HEK293 (cell line): ENCODE results near the gene SLC6A3.

Source experiments
- CTCF ChIA-PET: fragments of 350-600 bp; formaldehyde crosslinking; extraction: SDS; loops from one replicate; lab custom pipeline; 2021; ENCODE audit warnings: antibody characterized with exemption; lab: Yijun Ruan, JAX
- POLR2A ChIA-PET: fragments of 300-600 bp; formaldehyde crosslinking; extraction: SDS; loops from one replicate; lab custom pipeline; 2020; ENCODE audit warnings: antibody characterized with exemption, inconsistent platforms; lab: Yijun Ruan, JAX
- H3K27ac ChIP-seq: fragments of 200-500 bp; sonication (Bioruptor generic); 2 replicates; pipeline ENCODE4 v1.5.1; 2014; ENCODE audit warnings: low read depth, low read length, control low read depth, inconsistent platforms; ENCODE audit errors: extremely low read depth
- H3K36me3 ChIP-seq, 2 experiments: fragments of 200-500 bp in 1 of 2; sonication (Bioruptor generic) in 1 of 2; 1 replicate in 1 of 2; 2 replicates in 1 of 2; pipeline ENCODE4 v1.5.1; 2014 to 2017; ENCODE audit warnings: inconsistent platforms in 2 of 2, low read length in 2 of 2; ENCODE audit not compliant: control insufficient read depth in 2 of 2, insufficient read depth in 1 of 2
- H3K4me1 ChIP-seq: fragments of 200-500 bp; sonication (Bioruptor generic); 2 replicates; pipeline ENCODE4 v1.5.1; 2014; ENCODE audit warnings: mild to moderate bottlenecking, low read length, inconsistent platforms; ENCODE audit not compliant: control insufficient read depth, insufficient read depth
- H3K4me3 ChIP-seq: 2 replicates; pipeline ENCODE4 v1.5.1; 2011; ENCODE audit warnings: low read depth, mild to moderate bottlenecking, control low read depth, low read length, moderate library complexity
- H3K9me3 ChIP-seq: fragments of 200-500 bp; sonication (Bioruptor generic); 2 replicates; pipeline ENCODE4 v1.5.1; 2014; ENCODE audit warnings: low read depth, low read length, inconsistent platforms; ENCODE audit not compliant: control insufficient read depth, insufficient read depth
- CTCF ChIP-seq: fragments of 450-650 bp; formaldehyde crosslinking; IDR thresholded peaks from 2 replicates; pipeline ENCODE4 v1.5.1; 2016; ENCODE audit warnings: missing biosample characterization, missing genetic modification characterization
- ELK4 ChIP-seq: IDR thresholded peaks from 2 replicates; pipeline ENCODE4 v1.6.1; 2011; ENCODE audit warnings: mild to moderate bottlenecking, low read depth, low read length, borderline replicate concordance
- GLIS1 ChIP-seq: fragments of 450-650 bp; formaldehyde crosslinking; IDR thresholded peaks from 2 replicates; pipeline ENCODE4 v1.5.1; 2016; ENCODE audit warnings: missing biosample characterization, missing genetic modification characterization
- KLF10 ChIP-seq: fragments of 450-650 bp; IDR thresholded peaks from 2 replicates; pipeline ENCODE4 v1.5.1; 2018; ENCODE audit warnings: missing biosample characterization, mild to moderate bottlenecking, missing genetic modification characterization
- TRIM28 ChIP-seq: IDR thresholded peaks from 2 replicates; pipeline ENCODE4 v1.6.1; 2011; ENCODE audit warnings: low read length, control low read depth, borderline replicate concordance
- ZBTB1 ChIP-seq: fragments of 450-650 bp; formaldehyde crosslinking; IDR thresholded peaks from 2 replicates; pipeline ENCODE4 v1.5.1; 2016; ENCODE audit warnings: missing biosample characterization, missing genetic modification characterization
- ZBTB26 ChIP-seq: fragments of 450-650 bp; formaldehyde crosslinking; optimal IDR thresholded peaks from 2 replicates; pipeline ENCODE3; 2016; ENCODE audit warnings: missing biosample characterization, mild to moderate bottlenecking, missing genetic modification characterization
- ZFHX2 ChIP-seq: fragments of 450-650 bp; formaldehyde crosslinking; conservative IDR thresholded peaks from 2 replicates; pipeline ENCODE4 v1.5.1; 2016; ENCODE audit warnings: missing biosample characterization, missing genetic modification characterization
- ZNF146 ChIP-seq: fragments of 450-650 bp; formaldehyde crosslinking; IDR thresholded peaks from 2 replicates; pipeline ENCODE4 v1.5.1; 2016; ENCODE audit warnings: missing biosample characterization, missing genetic modification characterization
- ZNF19 ChIP-seq: fragments of 450-650 bp; formaldehyde crosslinking; IDR thresholded peaks from 2 replicates; pipeline ENCODE4; 2016; ENCODE audit warnings: missing biosample characterization, missing genetic modification characterization, low read depth
- ZNF341 ChIP-seq: fragments of 450-650 bp; formaldehyde crosslinking; IDR thresholded peaks from 2 replicates; pipeline ENCODE4; 2016; ENCODE audit warnings: low read depth, missing biosample characterization, missing genetic modification characterization
- ZNF510 ChIP-seq: fragments of 450-650 bp; formaldehyde crosslinking; IDR thresholded peaks from 2 replicates; pipeline ENCODE4 v1.5.1; 2018; ENCODE audit warnings: mild to moderate bottlenecking, missing genetic modification characterization, missing biosample characterization; ENCODE audit not compliant: insufficient replicate concordance
- ZNF660 ChIP-seq: fragments of 450-650 bp; IDR thresholded peaks from 2 replicates; pipeline ENCODE4 v1.5.1; 2018; ENCODE audit warnings: missing biosample characterization, mild to moderate bottlenecking, missing genetic modification characterization
- ZNF768 ChIP-seq: fragments of 450-650 bp; formaldehyde crosslinking; IDR thresholded peaks from 2 replicates; pipeline ENCODE4 v1.5.1; 2018; ENCODE audit warnings: missing biosample characterization, mild to moderate bottlenecking, missing genetic modification characterization
- ZNF785 ChIP-seq: fragments of 450-650 bp; formaldehyde crosslinking; IDR thresholded peaks from 2 replicates; pipeline ENCODE4 v1.5.1; 2016; ENCODE audit warnings: missing biosample characterization, missing genetic modification characterization
- ZNF792 ChIP-seq: fragments of 450-650 bp; formaldehyde crosslinking; IDR thresholded peaks from 2 replicates; pipeline ENCODE4 v1.5.1; 2016; ENCODE audit warnings: missing biosample characterization, missing genetic modification characterization

SLC6A3 gene

GRCh38 chr5:1356873-1357787, 88.1 kb downstream of the SLC6A3 start:
- Histone ChIP-seq H3K27ac (no peak overlapping the region), H3K9me3 (no peaks in the 10 kb centered on the region), H3K4me1 (no peaks in the 10 kb centered on the region), H3K4me3 (no peak overlapping the region), H3K36me3 (no peaks in the 10 kb centered on the region)
- POLR2A ChIA-PET, result no interaction called here
- no peak for TF ChIP-seq GLIS1
- no peak for TF ChIP-seq KLF10 (tag by site-specific recombination)
- CTCF ChIA-PET, result interaction anchor here (1.7 kb wide), 1 partner anchor 23 kb away, joined by 4 read pairs; no protein-coding TSS in a partner anchor

GRCh38 chr5:1354576-1354975, 90.7 kb downstream of the SLC6A3 start:
- no peak overlapping the region for H3K27ac ChIP-seq
- H3K9me3 ChIP-seq, result no peaks in the 10 kb centered on the region
- H3K4me1 ChIP-seq, result no peaks in the 10 kb centered on the region
- ChIA-PET CTCF (interaction anchor here (0.6 to 2.5 kb wide), 5 partner anchors 25 to 431 kb away, joined by 3 to 10 read pairs (median 4); no protein-coding TSS in a partner anchor), POLR2A (no interaction called here)
- H3K36me3 ChIP-seq, result no peaks in the 10 kb centered on the region
- H3K4me3 ChIP-seq, result no peak overlapping the region
- TF ChIP-seq ELK4 (no peak), ZBTB1 (no peak), ZNF146 (tag by site-specific recombination) (no peak), ZNF660 (tag by site-specific recombination) (no peak), ZFHX2 (tag by site-specific recombination) (no peak), ZNF792 (tag by site-specific recombination) (no peak), TRIM28 (no peak), ZNF19 (no peak), ZNF785 (no peak), ZBTB26 (no peak), ZNF510 (no peak), CTCF (no peak)

GRCh38 chr5:1352231-1353219, 92.7 kb downstream of the SLC6A3 start:
- Histone ChIP-seq H3K36me3 (no peaks in the 10 kb centered on the region), H3K9me3 (no peaks in the 10 kb centered on the region), H3K4me1 (no peaks in the 10 kb centered on the region), H3K4me3 (no peak overlapping the region), H3K27ac (no peak overlapping the region)
- TF ChIP-seq ZNF341 (peak; percentile 66), ZNF768 (tag by site-specific recombination) (no peak)
- CTCF ChIA-PET, result interaction anchor here (0.7 to 1.7 kb wide), 3 partner anchors 28 to 293 kb away, joined by 3 to 6 read pairs (median 4); no protein-coding TSS in a partner anchor
- POLR2A ChIA-PET, result interaction anchor here (1.1 kb wide), 1 partner anchor 34 kb away, joined by 3 read pairs; no protein-coding TSS in a partner anchor
